CD1c-positive myeloid dendritic cell (primary cell): ENCODE data around the gene ADORA2B.
A peak's percentile ranks its signal among the peaks of the same experiment; 100 is the strongest.
"Not testable (repeated sequence)": the region's sequence is repeated elsewhere in the genome, so short reads cannot be mapped to it uniquely, and the experiment has no call there.

ENCODE experiments used
- DNase-seq: peaks from one replicate; pipeline ENCODE4 v3.0.0-alpha.2; 2016; ENCODE audit errors: extremely low spot score

Gene ADORA2B

GRCh38 chr17:15944759-15945526 is at the start of gene ADORA2B:
ADORA2B (plus strand) TSS chr17:15945130; CDS start chr17:15945249, 119 bp downstream.
- peak; percentile 80 for DNase-seq

- DNase-seq, result no peak
Measured at GRCh38 chr17:15896277-15896676, 48.7 kb upstream of the ADORA2B start.

GRCh38 chr17:15896834-15897233 is 48.1 kb upstream of the ADORA2B start:
- DNase-seq, result no peak

GRCh38 chr17:15899596-15899995 is 45.3 kb upstream of the ADORA2B start:
- not testable (repeated sequence) for DNase-seq

GRCh38 chr17:15900871-15901270 is 44.1 kb upstream of the ADORA2B start:
- DNase-seq, result no peak

- DNase-seq, result not testable (repeated sequence)
Measured at GRCh38 chr17:15905236-15905635, 39.7 kb upstream of the ADORA2B start.

- DNase-seq, result no peak
Measured at GRCh38 chr17:15907290-15907689, 37.6 kb upstream of the ADORA2B start.

GRCh38 chr17:15908378-15908777 is 36.6 kb upstream of the ADORA2B start:
- DNase-seq, result no peak

GRCh38 chr17:15909481-15909991 is 35.4 kb upstream of the ADORA2B start:
- DNase-seq, result no peak

GRCh38 chr17:15910791-15911190 is 34.1 kb upstream of the ADORA2B start:
- DNase-seq, result no peak

- not testable (repeated sequence) for DNase-seq
Measured at GRCh38 chr17:15911701-15912100, 33.2 kb upstream of the ADORA2B start.

- no peak for DNase-seq
Measured at GRCh38 chr17:15912416-15912955, 32.4 kb upstream of the ADORA2B start.

GRCh38 chr17:15913826-15914225 is 31.1 kb upstream of the ADORA2B start:
- no peak for DNase-seq

- DNase-seq, result peak; percentile 51
Measured at GRCh38 chr17:15914400-15915170, 30.3 kb upstream of the ADORA2B start.

- DNase-seq, result no peak
Measured at GRCh38 chr17:15915961-15916360, 29.0 kb upstream of the ADORA2B start.

GRCh38 chr17:15917021-15917437 is 27.9 kb upstream of the ADORA2B start:
- no peak for DNase-seq

- no peak for DNase-seq
Measured at GRCh38 chr17:15917438-15918027, 27.4 kb upstream of the ADORA2B start.

- no peak for DNase-seq
Measured at GRCh38 chr17:15918261-15918660, 26.7 kb upstream of the ADORA2B start.

- DNase-seq, result no peak
Measured at GRCh38 chr17:15918661-15919259, 26.2 kb upstream of the ADORA2B start.

GRCh38 chr17:15919466-15919865 is 25.5 kb upstream of the ADORA2B start:
- no peak for DNase-seq

GRCh38 chr17:15920758-15921239 is 24.1 kb upstream of the ADORA2B start:
- no peak for DNase-seq
